SW 1271 (cell line): Measurements from ENCODE around the gene MRPS7.

Experiments
- DNase-seq, 2 experiments: peaks; one replicate each; lab custom pipeline; 2025; lab: John Stamatoyannopoulos, UW

Gene MRPS7

GRCh38 chr17:75313941-75314551 is 52.4 kb downstream of the MRPS7 start:
- no peak for DNase-seq

GRCh38 chr17:75315541-75316243 is 54.0 kb downstream of the MRPS7 start:
- DNase-seq: no peak
